Nucleus accumbens (tissue), 56 donors: Measurements from ENCODE around the gene CYS1.

ENCODE experiments used
- DNase-seq, 56 donors: peaks; one replicate each; lab custom pipeline; 2025; lab: John Stamatoyannopoulos, UW

CYS1 gene

GRCh38 chr2:10053351-10053750 lies 26.9 kb downstream of the CYS1 start:
- no peak for DNase-seq

GRCh38 chr2:10052216-10052615 lies 28.0 kb downstream of the CYS1 start:
- DNase-seq = no peak

GRCh38 chr2:10048501-10049171 lies 31.6 kb downstream of the CYS1 start:
- peak in 6 of 56 donors; percentile 13 to 53 (median 18) for DNase-seq

GRCh38 chr2:10047616-10048500 lies 32.4 kb downstream of the CYS1 start:
- no peak for DNase-seq

GRCh38 chr2:10046931-10047330 lies 33.3 kb downstream of the CYS1 start:
- DNase-seq = no peak

GRCh38 chr2:10045561-10046355 lies 34.5 kb downstream of the CYS1 start:
- no peak for DNase-seq

- peak in 54 of 56 donors; percentile 25 to 93 (median 72) for DNase-seq
Observed at GRCh38 chr2:10043906-10044601, 36.2 kb downstream of the CYS1 start.

GRCh38 chr2:10043256-10043905 lies 36.8 kb downstream of the CYS1 start, which contains the start of gene KLF11:
KLF11 (plus strand) TSS chr2:10043550; CDS start chr2:10043717, 167 bp downstream.
- DNase-seq = peak in 54 of 56 donors; percentile 18 to 90 (median 61)

- peak in 28 of 56 donors; percentile 12 to 65 (median 32) for DNase-seq
Observed at GRCh38 chr2:10042301-10043161, 37.7 kb downstream of the CYS1 start.

GRCh38 chr2:10041711-10042110 lies 38.5 kb downstream of the CYS1 start:
- no peak for DNase-seq

GRCh38 chr2:10039658-10040410 lies 40.4 kb downstream of the CYS1 start:
- peak in 44 of 56 donors; percentile 18 to 83 (median 50) for DNase-seq

- no peak for DNase-seq
Observed at GRCh38 chr2:10038716-10039115, 41.5 kb downstream of the CYS1 start.

- DNase-seq = no peak
Observed at GRCh38 chr2:10038123-10038522, 42.1 kb downstream of the CYS1 start.

GRCh38 chr2:10036095-10036884 lies 43.9 kb downstream of the CYS1 start:
- DNase-seq = peak; percentile 33 to 90 (median 80)

- no peak for DNase-seq
Observed at GRCh38 chr2:10035633-10036032, 44.6 kb downstream of the CYS1 start.

GRCh38 chr2:10035053-10035422 lies 45.2 kb downstream of the CYS1 start:
- DNase-seq = no peak
